H1 (cell line): ENCODE results near the gene KRTAP10-2. TPM values are rescaled to one million over a fixed set of nuclear protein-coding genes. Genes with fewer than 3 reads are reported as not detected.

Source experiments
- NRF1 ChIP-seq: IDR thresholded peaks from 2 replicates; pipeline ENCODE4 v1.6.1; 2011; ENCODE audit warnings: mild to moderate bottlenecking, low read depth, low read length, improper control_type of control experiment
- PHF8 ChIP-seq: fragments of 200-600 bp; sonication (generic); conservative IDR thresholded peaks from 2 replicates; pipeline ENCODE4 v1.7.1; 2012; ENCODE audit warnings: low read depth, mild to moderate bottlenecking, inconsistent platforms, low read length, moderate library complexity
- POLR2AphosphoS5 ChIP-seq: IDR thresholded peaks from 2 replicates; pipeline ENCODE4 v1.6.1; 2011; ENCODE audit warnings: low read depth, low read length
- RAD21 ChIP-seq, 2 experiments: IDR thresholded peaks in 1 of 2; conservative IDR thresholded peaks in 1 of 2; 2 replicates each; pipeline ENCODE4 v1.6.1; 2011; ENCODE audit warnings: low read depth in 2 of 2, low read length in 2 of 2, improper control_type of control experiment in 1 of 2, inconsistent platforms in 1 of 2, mild to moderate bottlenecking in 1 of 2, moderate library complexity in 1 of 2
- ZNF274 ChIP-seq: IDR thresholded peaks from 2 replicates; pipeline ENCODE4 v1.7.0; 2012; ENCODE audit warnings: low read length, borderline replicate concordance; ENCODE audit errors: extremely low read depth
- polyA plus RNA-seq, 7 experiments: library from polyadenylated mRNA; depleted of rRNA in 3 of 7; stranded (reverse) in 5 of 7; unstranded in 2 of 7; fragments of >200 nt in 5 of 7; fragments of 200-250 nt in 2 of 7; gene quantifications; 1 replicate in 5 of 7; 2 replicates in 1 of 7; 4 replicates in 1 of 7; pipeline versions ENCODE4 v1.2.1 to v1.2.3, GENCODE V29; 2011 to 2013; ENCODE audit warnings: missing spikeins in 2 of 7, mixed read lengths in 2 of 7
- total RNA-seq: library from RNA; stranded (reverse); fragmentation: NEBNext Ultra II Directional; extraction: Animal tissue kit (Norgen Biotek cat#: 25700); gene quantifications from 2 replicates; pipeline ENCODE4 v1.2.1, GENCODE V29; 2021

KRTAP10-2 gene
- total and polyA plus RNA-seq, 2 of the 8 experiments (the other 6 are each of a cell fraction or from before 2014, with no cell fraction given) = 0.11 TPM; not detected in 1

GRCh38 chr21:44583800-44584147, 32.5 kb upstream of the KRTAP10-2 start (continued):
- no peak for TF ChIP-seq PHF8
- TF ChIP-seq POLR2AphosphoS5 = no peak
- TF ChIP-seq ZNF274 = no peak
- TF ChIP-seq RAD21 (IDR thresholded peaks at IDR 0.05 in 1 of 2, conservative IDR thresholded peaks at IDR 0.05 in 1 of 2; ENCODE audit: low read depth in 2 of 2, low read length in 2 of 2) = no peak
- TF ChIP-seq NRF1 = no peak
